Keratinocyte (primary cell): ENCODE measurements around the gene OPN5. TPM values are rescaled to one million over a fixed set of nuclear protein-coding genes. Genes with fewer than 3 reads are reported as not detected.
A peak's percentile ranks its signal among the peaks of the same experiment; 100 is the strongest.

ENCODE experiments used
- DNase-seq: peaks from one replicate; pipeline ENCODE4 v3.0.0-alpha.2; 2011; ENCODE audit warnings: low read depth, missing footprints, low spot score
- FAIRE-seq: peaks from 2 replicates; lab custom pipeline; 2011; peaks lifted over from hg19 to GRCh38; lab: Jason Lieb, UNC
- H2AFZ ChIP-seq: 2 replicates; pipeline ENCODE4 v1.6.0; 2012; ENCODE audit warnings: low read length, control low read depth, inconsistent platforms; ENCODE audit not compliant: control insufficient read depth
- H3K27ac ChIP-seq: 2 replicates; pipeline ENCODE4 v1.5.1; 2011; ENCODE audit warnings: low read length; ENCODE audit not compliant: control insufficient read depth, insufficient read depth
- H3K27me3 ChIP-seq: 3 replicates; pipeline ENCODE4 v1.6.0; 2011; ENCODE audit warnings: low read length; ENCODE audit not compliant: control insufficient read depth, insufficient read depth; ENCODE audit errors: extremely low read depth
- H3K36me3 ChIP-seq, 2 experiments: 2 replicates in 1 of 2; 3 replicates in 1 of 2; pipeline ENCODE4 v1.5.1; 2011; ENCODE audit warnings: low read length in 2 of 2, mild to moderate bottlenecking in 1 of 2; ENCODE audit not compliant: control insufficient read depth in 2 of 2, insufficient read depth in 2 of 2; ENCODE audit errors: extremely low read depth in 1 of 2
- H3K4me1 ChIP-seq: 3 replicates; pipeline ENCODE4 v1.5.1; 2011; ENCODE audit warnings: low read length; ENCODE audit not compliant: control insufficient read depth, insufficient read depth; ENCODE audit errors: extremely low read depth
- H3K4me2 ChIP-seq: 3 replicates; pipeline ENCODE4 v1.6.0; 2011; ENCODE audit warnings: low read depth, low read length; ENCODE audit not compliant: control insufficient read depth, insufficient read depth; ENCODE audit errors: extremely low read depth
- H3K4me3 ChIP-seq, 3 experiments: fragments of 200-600 bp in 1 of 3; sonication (generic) in 1 of 3; 2 replicates in 2 of 3; 3 replicates in 1 of 3; pipeline ENCODE4 v1.5.1; 2011 to 2016; ENCODE audit warnings: low read length in 3 of 3, mild to moderate bottlenecking in 3 of 3, control low read depth in 2 of 3, inconsistent platforms in 1 of 3, low read depth in 1 of 3, mixed read lengths in 1 of 3, mixed run types in 1 of 3, moderate library complexity in 1 of 3; ENCODE audit not compliant: control insufficient read depth in 2 of 3, insufficient read depth in 2 of 3; ENCODE audit errors: extremely low read depth in 1 of 3
- H3K79me2 ChIP-seq: 2 replicates; pipeline ENCODE4 v1.6.0; 2012; ENCODE audit warnings: low read length; ENCODE audit not compliant: control insufficient read depth, insufficient read depth
- H3K9ac ChIP-seq: 3 replicates; pipeline ENCODE4 v1.6.0; 2011; ENCODE audit warnings: low read length; ENCODE audit not compliant: control insufficient read depth, insufficient read depth; ENCODE audit errors: extremely low read depth
- H3K9me1 ChIP-seq: 3 replicates; pipeline ENCODE4 v1.6.0; 2011; ENCODE audit warnings: low read length; ENCODE audit not compliant: control insufficient read depth, insufficient read depth; ENCODE audit errors: extremely low read depth
- H3K9me3 ChIP-seq: 2 replicates; pipeline ENCODE4 v1.5.1; 2012; ENCODE audit warnings: low read depth, low read length; ENCODE audit not compliant: control insufficient read depth
- H4K20me1 ChIP-seq: 3 replicates; pipeline ENCODE4 v1.6.0; 2011; ENCODE audit warnings: low read length; ENCODE audit not compliant: control insufficient read depth, insufficient read depth; ENCODE audit errors: extremely low read depth
- CTCF ChIP-seq, 3 experiments: IDR thresholded peaks in 1 of 3; conservative IDR thresholded peaks in 1 of 3; optimal IDR thresholded peaks in 1 of 3; 2 replicates in 2 of 3; 3 replicates in 1 of 3; pipeline versions ENCODE3 to v1.5.1; 2011; ENCODE audit warnings: low read length in 3 of 3, mild to moderate bottlenecking in 3 of 3, moderate library complexity in 2 of 3, control low read depth in 1 of 3, inconsistent platforms in 1 of 3; ENCODE audit not compliant: insufficient read depth in 2 of 3; ENCODE audit errors: extremely low read depth in 1 of 3
- EZH2 ChIP-seq: IDR thresholded peaks from one replicate; pipeline ENCODE4 v1.6.1; 2012; ENCODE audit warnings: inconsistent platforms, mild to moderate bottlenecking, low read length, moderate library complexity
- dilution Hi-C: fragments of 300-500 bp; cut with MboI; formaldehyde crosslinking; loops from one replicate; pipeline ENCODE4 v1.7.0; 2020; ENCODE audit warnings: low sequenced_read_pairs; ENCODE audit not compliant: extremely low pct_ligation_motif_present
- polyA plus RNA-seq, 5 experiments: library from polyadenylated mRNA; depleted of rRNA in 3 of 5; stranded (reverse) in 3 of 5; stranded (forward) in 1 of 5; unstranded in 1 of 5; fragments of >200 nt; gene quantifications; 1 replicate in 1 of 5; 2 replicates in 3 of 5; 3 replicates in 1 of 5; pipeline versions ENCODE4 v1.2.1 to v1.2.3, GENCODE V29; 2011 to 2012; ENCODE audit warnings: missing spikeins in 2 of 5, low read depth in 1 of 5, low replicate concordance in 1 of 5

Gene OPN5
- polyA plus RNA-seq, 1 donor (not counting 4 experiments of a cell fraction or from before 2014, with no cell fraction given) = not detected

GRCh38 chr6:47852727-47853126 lies 70.9 kb downstream of the OPN5 start:
- H3K9me1 ChIP-seq = no peaks in the 10 kb centered on the region
- H3K36me3 ChIP-seq = no peaks in the 10 kb centered on the region
- H3K4me2 ChIP-seq = peak overlapping the region; percentile 53
- H3K27ac ChIP-seq = peak overlapping the region; percentile 41
- no peaks in the 10 kb centered on the region for H3K9me3 ChIP-seq
- H3K79me2 ChIP-seq = no peaks in the 10 kb centered on the region
- TF ChIP-seq CTCF (optimal IDR thresholded peaks at IDR 0.05 in 1 of 3, IDR thresholded peaks at IDR 0.05 in 1 of 3, conservative IDR thresholded peaks at IDR 0.05 in 1 of 3; ENCODE audit: extremely low read depth in 1 of 3, insufficient read depth in 2 of 3, low read length in 3 of 3) = no peak
- TF ChIP-seq EZH2 = no peak
- H3K9ac ChIP-seq = no peak overlapping the region
- no peaks in the 10 kb centered on the region for H3K27me3 ChIP-seq
- H4K20me1 ChIP-seq = no peaks in the 10 kb centered on the region
- peaks cover 23% of the 10 kb centered on the region for H3K4me1 ChIP-seq
- dilution Hi-C loops = no loop called here
- no peak overlapping the region for H3K4me3 ChIP-seq
- DNase-seq (peak; percentile 48), FAIRE-seq (peak; percentile 98)
- no peak overlapping the region for H2AFZ ChIP-seq

- Histone ChIP-seq H2AFZ (no peak overlapping the region), H3K27ac (no peak overlapping the region), H3K9me1 (no peaks in the 10 kb centered on the region), H3K27me3 (no peaks in the 10 kb centered on the region), H3K4me1 (peaks cover 23% of the 10 kb centered on the region), H4K20me1 (no peaks in the 10 kb centered on the region), H3K9me3 (no peaks in the 10 kb centered on the region), H3K4me3 (no peak overlapping the region), H3K9ac (no peak overlapping the region), H3K79me2 (no peaks in the 10 kb centered on the region), H3K36me3 (no peaks in the 10 kb centered on the region), H3K4me2 (no peak overlapping the region)
- dilution Hi-C loops = no loop called here
- no peak for TF ChIP-seq EZH2
- TF ChIP-seq CTCF (optimal IDR thresholded peaks at IDR 0.05 in 1 of 3, IDR thresholded peaks at IDR 0.05 in 1 of 3, conservative IDR thresholded peaks at IDR 0.05 in 1 of 3; ENCODE audit: extremely low read depth in 1 of 3, insufficient read depth in 2 of 3, low read length in 3 of 3) = no peak
- FAIRE-seq (no peak), DNase-seq (no peak)
These were observed 71.9 kb downstream of the OPN5 start for GRCh38 chr6:47853766-47854165.
